Ramos (cell line): Measurements from ENCODE around the gene TLR9.
"Not testable (repeated sequence)": the region's sequence is repeated elsewhere in the genome, so short reads cannot be mapped to it uniquely, and the experiment has no call there.

Experiments used
- in situ Hi-C: fragments of 300-500 bp; cut with MboI; formaldehyde crosslinking; loops from one replicate; pipeline ENCODE4 v1.14.3; 2022; ENCODE audit warnings: low sequenced_read_pairs; ENCODE audit not compliant: unreplicated experiment

TLR9 gene

GRCh38 chr3:52225452-52226228 lies at the start of gene TLR9:
Gene TLR9 (minus strand): TSS chr3:52225645. CDS start chr3:52225529, 116 bp downstream.
- in situ Hi-C loops, result loop anchor here (25.0 kb wide), 1 partner anchor 937 kb away; the partner anchor contains the start of gene PRKCD

- in situ Hi-C loops, result not testable (repeated sequence)
Observed at GRCh38 chr3:52274781-52275180, 49.3 kb upstream of the TLR9 start.

- in situ Hi-C loops, result no loop called here
Observed at GRCh38 chr3:52272831-52273230, 47.4 kb upstream of the TLR9 start.

GRCh38 chr3:52272172-52272571 lies 46.7 kb upstream of the TLR9 start:
- in situ Hi-C loops, result not testable (repeated sequence)

GRCh38 chr3:52270252-52270754 lies 44.9 kb upstream of the TLR9 start:
- in situ Hi-C loops, result no loop called here

- in situ Hi-C loops, result no loop called here
Observed at GRCh38 chr3:52269776-52270175, 44.3 kb upstream of the TLR9 start.

- in situ Hi-C loops, result no loop called here
Observed at GRCh38 chr3:52268036-52268435, 42.6 kb upstream of the TLR9 start.

- in situ Hi-C loops, result no loop called here
Observed at GRCh38 chr3:52265387-52265786, 39.9 kb upstream of the TLR9 start.

- in situ Hi-C loops, result no loop called here
Observed at GRCh38 chr3:52262447-52262846, 37.0 kb upstream of the TLR9 start.

GRCh38 chr3:52259448-52259847 lies 34.0 kb upstream of the TLR9 start:
- in situ Hi-C loops, result no loop called here

- in situ Hi-C loops, result no loop called here
Observed at GRCh38 chr3:52259035-52259434, 33.6 kb upstream of the TLR9 start.

- in situ Hi-C loops, result no loop called here
Observed at GRCh38 chr3:52257911-52258310, 32.5 kb upstream of the TLR9 start.

GRCh38 chr3:52256622-52257021 lies 31.2 kb upstream of the TLR9 start:
- in situ Hi-C loops, result no loop called here

- in situ Hi-C loops, result no loop called here
Observed at GRCh38 chr3:52256159-52256558, 30.7 kb upstream of the TLR9 start.

- in situ Hi-C loops, result no loop called here
Observed at GRCh38 chr3:52254608-52255007, 29.2 kb upstream of the TLR9 start.

- in situ Hi-C loops, result no loop called here
Observed at GRCh38 chr3:52253314-52254304, 28.2 kb upstream of the TLR9 start.

GRCh38 chr3:52250122-52250521 lies 24.7 kb upstream of the TLR9 start:
- in situ Hi-C loops, result no loop called here

GRCh38 chr3:52249683-52250082 lies 24.2 kb upstream of the TLR9 start:
- in situ Hi-C loops, result loop anchor here (25.0 kb wide), 1 partner anchor 913 kb away; the partner anchor contains the start of gene PRKCD

- in situ Hi-C loops, result loop anchor here (25.0 kb wide), 1 partner anchor 913 kb away; the partner anchor contains the start of gene PRKCD
Observed at GRCh38 chr3:52248816-52249547, 23.5 kb upstream of the TLR9 start.

GRCh38 chr3:52248165-52248541 lies 22.7 kb upstream of the TLR9 start:
- in situ Hi-C loops, result loop anchor here (25.0 kb wide), 1 partner anchor 914 kb away; the partner anchor contains the start of gene PRKCD
